Endothelial cell of umbilical vein (primary cell): Measurements from ENCODE around the gene CRYL1. TPM values are rescaled to one million over a fixed set of nuclear protein-coding genes. Genes with fewer than 3 reads are reported as not detected.

ENCODE experiments used
- BruUV-seq: library from RNA; stranded (reverse); fragments of 400-500 nt; replicated peaks from 2 replicates; lab custom pipeline; 2021; lab: Mats Ljungman, UMichigan
- CTCF ChIA-PET: fragments of 300-600, 350-600 bp; sonication (Branson Sonifier 250); formaldehyde crosslinking; loops from one replicate; lab custom pipeline; 2021; ENCODE audit warnings: antibody characterized with exemption, inconsistent platforms; lab: Charles Lee
- POLR2A ChIA-PET: fragments of 300-600, 350-600 bp; sonication (Branson Sonifier 250); formaldehyde crosslinking; loops from one replicate; lab custom pipeline; 2021; ENCODE audit warnings: antibody characterized with exemption, inconsistent platforms; lab: Charles Lee
- DNase-seq: peaks from one replicate; pipeline ENCODE4 v3.0.0-alpha.2; 2011; ENCODE audit warnings: low read depth, low spot score
- FAIRE-seq: peaks from 2 replicates; lab custom pipeline; 2011; peaks lifted over from hg19 to GRCh38; lab: Jason Lieb, UNC
- H2AFZ ChIP-seq: 2 replicates; pipeline ENCODE4 v1.6.0; 2012; ENCODE audit warnings: low read depth, low read length, control low read depth, inconsistent platforms
- H3K27ac ChIP-seq: 2 replicates; pipeline ENCODE4 v1.5.1; 2011; ENCODE audit warnings: low read depth, mild to moderate bottlenecking, control low read depth, low read length, moderate library complexity; ENCODE audit not compliant: insufficient read depth
- H3K27me3 ChIP-seq, 2 experiments: 2 replicates each; pipeline versions ENCODE4 v1.6.0 to v1.6.1; 2011; ENCODE audit warnings: low read length in 2 of 2, mixed read lengths in 1 of 2; ENCODE audit not compliant: control insufficient read depth in 2 of 2, insufficient read depth in 2 of 2
- H3K36me3 ChIP-seq, 2 experiments: 2 replicates in 1 of 2; 3 replicates in 1 of 2; pipeline ENCODE4 v1.5.1; 2011; ENCODE audit warnings: low read length in 2 of 2, mild to moderate bottlenecking in 1 of 2, moderate library complexity in 1 of 2; ENCODE audit not compliant: control insufficient read depth in 2 of 2, insufficient read depth in 2 of 2; ENCODE audit errors: extremely low read depth in 1 of 2
- H3K4me1 ChIP-seq: 3 replicates; pipeline ENCODE4 v1.5.1; 2011; ENCODE audit warnings: mild to moderate bottlenecking, low read length; ENCODE audit not compliant: control insufficient read depth, insufficient read depth; ENCODE audit errors: extremely low read depth
- H3K4me2 ChIP-seq: 2 replicates; pipeline ENCODE4 v1.6.1; 2011; ENCODE audit warnings: low read length, control low read depth, mixed read lengths; ENCODE audit not compliant: insufficient read depth
- H3K4me3 ChIP-seq, 3 experiments: fragments of 200-600 bp in 1 of 3; sonication (generic), shearing (Covaris generic) in 1 of 3; replicated peaks in 1 of 3; 2 replicates each; pipeline ENCODE4 v1.5.1; 2011 to 2016; ENCODE audit warnings: control low read depth in 3 of 3, low read length in 3 of 3, mild to moderate bottlenecking in 2 of 3, inconsistent platforms in 1 of 3, low read depth in 1 of 3, moderate library complexity in 1 of 3; ENCODE audit not compliant: insufficient read depth in 1 of 3
- H3K79me2 ChIP-seq: 2 replicates; pipeline ENCODE4 v1.6.0; 2012; ENCODE audit warnings: low read length, inconsistent platforms; ENCODE audit not compliant: control insufficient read depth, insufficient read depth
- H3K9ac ChIP-seq: replicated peaks from 2 replicates; pipeline ENCODE3; 2011; ENCODE audit warnings: low read length, control low read depth; ENCODE audit not compliant: insufficient read depth; ENCODE audit errors: extremely low read depth
- H3K9me1 ChIP-seq: replicated peaks from 3 replicates; pipeline ENCODE4 v1.6.0; 2011; ENCODE audit warnings: mild to moderate bottlenecking, low read length; ENCODE audit not compliant: control insufficient read depth, insufficient read depth; ENCODE audit errors: extremely low read depth
- H3K9me3 ChIP-seq: replicated peaks from 2 replicates; pipeline ENCODE4 v1.5.1; 2012; ENCODE audit warnings: low read length, inconsistent platforms; ENCODE audit not compliant: control insufficient read depth, insufficient read depth
- H4K20me1 ChIP-seq: replicated peaks from 2 replicates; pipeline ENCODE3; 2011; ENCODE audit warnings: mild to moderate bottlenecking, low read length; ENCODE audit not compliant: control insufficient read depth, insufficient read depth; ENCODE audit errors: extremely low read depth
- EZH2 ChIP-seq: IDR thresholded peaks from 2 replicates; pipeline ENCODE4 v1.6.1; 2012; ENCODE audit warnings: borderline replicate concordance, low read depth, mild to moderate bottlenecking, moderate library complexity, low read length, inconsistent platforms; ENCODE audit not compliant: severe bottlenecking
- FOS ChIP-seq: IDR thresholded peaks from 2 replicates; pipeline ENCODE4 v1.6.1; 2011; ENCODE audit warnings: mild to moderate bottlenecking, low read length, moderate library complexity, borderline replicate concordance; ENCODE audit not compliant: insufficient read depth
- GATA2 ChIP-seq: IDR thresholded peaks from 2 replicates; pipeline ENCODE4 v1.7.0; 2011; ENCODE audit warnings: low read depth, mild to moderate bottlenecking, moderate library complexity, mixed read lengths, low read length; ENCODE audit not compliant: insufficient read length, insufficient read depth
- JUN ChIP-seq: IDR thresholded peaks from 2 replicates; pipeline ENCODE4 v1.6.1; 2011; ENCODE audit warnings: borderline replicate concordance, low read depth; ENCODE audit not compliant: insufficient read length, insufficient read depth
- MYC ChIP-seq: IDR thresholded peaks from one replicate; pipeline ENCODE4 v1.6.1; 2011; ENCODE audit warnings: mild to moderate bottlenecking, low read depth, low read length
- POLR2A ChIP-seq: IDR thresholded peaks from 2 replicates; pipeline ENCODE4 v1.6.1; 2012; ENCODE audit warnings: low read depth, mild to moderate bottlenecking, control low read depth, low read length
- POLR2AphosphoS5 ChIP-seq: IDR thresholded peaks from 2 replicates; pipeline ENCODE4 v1.6.1; 2012; ENCODE audit warnings: low read depth, mild to moderate bottlenecking, control low read depth, low read length, moderate library complexity; ENCODE audit not compliant: insufficient read depth
- dilution Hi-C: fragments of 300-500 bp; cut with MboI; formaldehyde crosslinking; loops from one replicate; pipeline ENCODE4 v1.15.0; 2019; ENCODE audit warnings: low sequenced_read_pairs; ENCODE audit not compliant: extremely low pct_ligation_motif_present
- intact Hi-C: fragments of 100-400 bp; cut with micrococcal nuclease; formaldehyde crosslinking; loops from one replicate; pipeline ENCODE4 v1.10.0; 2022
- polyA plus RNA-seq, 4 experiments: library from polyadenylated mRNA; depleted of rRNA in 3 of 4; stranded (reverse) in 3 of 4; unstranded in 1 of 4; fragments of >200 nt; gene quantifications; 2 replicates each; pipeline versions ENCODE4 v1.2.1 to v1.2.3, GENCODE V29; 2011 to 2012; ENCODE audit warnings: missing spikeins in 1 of 4
- total RNA-seq: library from RNA; stranded (reverse); gene quantifications from 2 replicates; pipeline ENCODE4 v1.2.3, GENCODE V29; 2021
- TF ChIP-seq, protein P1 (sequence below), 2 donors: IDR thresholded peaks; 1 replicate in 1 of 2; 2 replicates in 1 of 2; pipeline ENCODE4 v1.5.1; 2011; ENCODE audit warnings: low read length in 2 of 2, mild to moderate bottlenecking in 2 of 2, moderate library complexity in 2 of 2, control low read depth in 1 of 2, inconsistent platforms in 1 of 2, low read depth in 1 of 2; ENCODE audit not compliant: insufficient read depth in 1 of 2; ENCODE audit errors: extremely low read depth in 1 of 2
- TF ChIP-seq, protein P2 (sequence below): IDR thresholded peaks from 2 replicates; pipeline ENCODE4 v1.6.1; 2011; ENCODE audit not compliant: insufficient read depth, insufficient read length

The CRYL1 gene
- total and polyA plus RNA-seq, 2 donors (not counting 3 experiments of a cell fraction or from before 2014, with no cell fraction given): 13.9 to 39.0 TPM

DNA sequence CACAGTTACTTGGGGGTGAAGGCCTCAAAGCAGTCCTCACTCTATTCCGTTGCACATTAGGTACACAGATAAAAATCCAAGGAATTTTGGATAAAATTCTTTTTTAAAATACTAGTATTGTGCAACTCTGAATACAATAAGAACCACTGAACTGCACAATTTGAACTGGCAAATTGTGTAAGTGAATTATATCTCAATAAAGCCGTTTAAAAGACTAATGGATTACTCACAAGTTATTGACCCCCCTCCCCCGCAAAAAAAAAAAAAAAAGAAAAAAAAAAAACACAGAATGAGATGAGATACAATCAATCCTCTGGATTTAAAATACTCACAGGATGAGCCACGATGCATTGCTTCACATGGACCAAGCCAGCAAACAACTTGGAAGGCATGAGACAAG is 86.4 kb downstream of the CRYL1 start:
- dilution Hi-C loops: no loop called here
- no peaks in the 10 kb centered on the region for H3K4me1 ChIP-seq
- no peaks in the 10 kb centered on the region for H4K20me1 ChIP-seq
- no peak overlapping the region for H3K9ac ChIP-seq
- no peak overlapping the region for H3K4me3 ChIP-seq
- H3K79me2 ChIP-seq: no peaks in the 10 kb centered on the region
- FAIRE-seq: no peak
- H3K36me3 ChIP-seq: no peaks in the 10 kb centered on the region
- no peak overlapping the region for H2AFZ ChIP-seq
- H3K9me1 ChIP-seq: no peaks in the 10 kb centered on the region
- H3K27me3 ChIP-seq: peaks cover 0 to 2% of the 10 kb centered on the region in 2 experiments
- CTCF ChIA-PET: no interaction called here
- H3K9me3 ChIP-seq: no peaks in the 10 kb centered on the region
- no peak overlapping the region for H3K4me2 ChIP-seq
- TF ChIP-seq FOS (no peak), MYC (no peak), POLR2A (no peak), POLR2AphosphoS5 (no peak), EZH2 (no peak), GATA2 (no peak), JUN (no peak)
- TF ChIP-seq, protein P1, sequence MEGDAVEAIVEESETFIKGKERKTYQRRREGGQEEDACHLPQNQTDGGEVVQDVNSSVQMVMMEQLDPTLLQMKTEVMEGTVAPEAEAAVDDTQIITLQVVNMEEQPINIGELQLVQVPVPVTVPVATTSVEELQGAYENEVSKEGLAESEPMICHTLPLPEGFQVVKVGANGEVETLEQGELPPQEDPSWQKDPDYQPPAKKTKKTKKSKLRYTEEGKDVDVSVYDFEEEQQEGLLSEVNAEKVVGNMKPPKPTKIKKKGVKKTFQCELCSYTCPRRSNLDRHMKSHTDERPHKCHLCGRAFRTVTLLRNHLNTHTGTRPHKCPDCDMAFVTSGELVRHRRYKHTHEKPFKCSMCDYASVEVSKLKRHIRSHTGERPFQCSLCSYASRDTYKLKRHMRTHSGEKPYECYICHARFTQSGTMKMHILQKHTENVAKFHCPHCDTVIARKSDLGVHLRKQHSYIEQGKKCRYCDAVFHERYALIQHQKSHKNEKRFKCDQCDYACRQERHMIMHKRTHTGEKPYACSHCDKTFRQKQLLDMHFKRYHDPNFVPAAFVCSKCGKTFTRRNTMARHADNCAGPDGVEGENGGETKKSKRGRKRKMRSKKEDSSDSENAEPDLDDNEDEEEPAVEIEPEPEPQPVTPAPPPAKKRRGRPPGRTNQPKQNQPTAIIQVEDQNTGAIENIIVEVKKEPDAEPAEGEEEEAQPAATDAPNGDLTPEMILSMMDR (IDR thresholded peaks at IDR 0.05; ENCODE audit: extremely low read depth in 1 of 2, insufficient read depth in 1 of 2, low read depth in 1 of 2, low read length in 2 of 2): no peak
- TF ChIP-seq, protein P2, sequence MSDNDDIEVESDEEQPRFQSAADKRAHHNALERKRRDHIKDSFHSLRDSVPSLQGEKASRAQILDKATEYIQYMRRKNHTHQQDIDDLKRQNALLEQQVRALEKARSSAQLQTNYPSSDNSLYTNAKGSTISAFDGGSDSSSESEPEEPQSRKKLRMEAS: no peak
- POLR2A ChIA-PET: no interaction called here
- intact Hi-C loops: no loop called here
- no TSS peak for BruUV-seq
- H3K27ac ChIP-seq: no peak overlapping the region
- DNase-seq: no peak
